ENCODE data around the gene PACS2. TPM values are rescaled to one million over a fixed set of nuclear protein-coding genes. Genes with fewer than 3 reads are reported as not detected.
A peak's percentile ranks its signal among the peaks of the same experiment; 100 is the strongest.

The PACS2 gene
- total RNA-seq, 1 experiment from 2014 or later, result 72.5 TPM

- H2BK5ac ChIP-seq (ENCODE audit: insufficient read length, low read length), result no peak overlapping the region
- no peak overlapping the region for H3T11ph ChIP-seq (ENCODE audit: low read length)
- Mint-ChIP-seq H3K36me3 (ENCODE audit: insufficient read depth in 1 of 3, low read depth in 3 of 3) (peaks cover 0 to 4% (median 0%) of the 10 kb centered on the region in 3 experiments; a peak in 1 of 7 replicates), H3K4me1 (peaks cover 58 to 66% of the 10 kb centered on the region in 2 experiments), H3K27ac (peak overlapping the region in 1 of 3 experiments; percentile 64; a peak in 4 of 7 replicates), H3K27me3 (ENCODE audit: low read depth) (no peaks in the 10 kb centered on the region), H3K4me3 (peak overlapping the region in 1 of 2 experiments; percentile 42; a peak in 2 of 5 replicates), H3K9me3 (peaks cover 0 to 4% of the 10 kb centered on the region in 2 experiments; a peak in 1 of 5 replicates)
- no peak overlapping the region for H3K18ac ChIP-seq (ENCODE audit: insufficient read length, low read depth, low read length)
- H2BK20ac ChIP-seq (ENCODE audit: low read depth, low read length, poor library complexity, severe bottlenecking), result no peak overlapping the region
- no peak overlapping the region for H2BK15ac ChIP-seq (ENCODE audit: low read depth, low read length)
- H4K91ac ChIP-seq (ENCODE audit: insufficient read length, low read depth, low read length), result no peak overlapping the region
- H2BK120ac ChIP-seq (ENCODE audit: low read depth, low read length, poor library complexity, severe bottlenecking), result no peak overlapping the region
- H4K20me1 ChIP-seq (ENCODE audit: control insufficient read depth, insufficient read depth, insufficient read length), result peaks cover 4% of the 10 kb centered on the region
- peaks cover 14% of the 10 kb centered on the region for H3K79me1 ChIP-seq (ENCODE audit: insufficient read depth, low read depth, low read length, poor library complexity, severe bottlenecking)
- no peak overlapping the region for H3K4me2 ChIP-seq (ENCODE audit: insufficient read depth, insufficient read length, low read length)
- no peaks in the 10 kb centered on the region for H3K23me2 ChIP-seq (ENCODE audit: insufficient read length, low read depth, low read length, poor library complexity, severe bottlenecking)
- H3K4ac ChIP-seq (ENCODE audit: low read depth, low read length), result no peak overlapping the region
- H3K56ac ChIP-seq (ENCODE audit: insufficient read length, low read depth, low read length), result no peak overlapping the region
- peaks cover 7% of the 10 kb centered on the region; the same call in 1 of the 2 replicates for H3K4me1 ChIP-seq (ENCODE audit: insufficient read depth, low read length)
- no peak overlapping the region for H4K5ac ChIP-seq (ENCODE audit: insufficient read length, low read depth, low read length)
- WGBS (ENCODE audit: extremely low coverage, insufficient read length, low lambda C conversion rate), result no CpG with 5 or more reads among the region's 15 CpGs
- peaks cover 10% of the 10 kb centered on the region; the same call in 1 of the 2 replicates for H3K79me2 ChIP-seq (ENCODE audit: insufficient read depth, low read length)
- no peak for TF ChIP-seq CTCF (conservative IDR thresholded peaks at IDR 0.05)
- no peak overlapping the region for H3K14ac ChIP-seq (ENCODE audit: insufficient read depth, low read length)
- no peak overlapping the region for H2AK5ac ChIP-seq (ENCODE audit: insufficient read length, low read length)
- no peak overlapping the region for H2BK12ac ChIP-seq (ENCODE audit: insufficient read length, low read depth, low read length)
- H3K9ac ChIP-seq (ENCODE audit: extremely low read depth, insufficient read length, low read length), result no peak overlapping the region
- DNase-seq, result no peak
- no peak overlapping the region for H3K23ac ChIP-seq (ENCODE audit: insufficient read length, low read depth, low read length)
- H3K9me3 ChIP-seq (ENCODE audit: control insufficient read depth, low read depth, low read length), result no peaks in the 10 kb centered on the region
- H3K27me3 ChIP-seq (ENCODE audit: insufficient read depth, low read length), result no peaks in the 10 kb centered on the region
- no peak overlapping the region for H4K8ac ChIP-seq (replicated peaks; ENCODE audit: insufficient read length, low read depth, low read length)
- no peak overlapping the region for H3K27ac ChIP-seq (ENCODE audit: insufficient read length, low read depth, low read length)
- no peak overlapping the region for H2AFZ ChIP-seq (ENCODE audit: low read length)
These were observed 14.3 kb downstream of the PACS2 start for GRCh38 chr14:105328678-105329390.
